ENCODE measurements around the gene CXXC4.

The CXXC4 gene

GRCh38 chr4:104486716-104487504 is 7.8 kb downstream of the CXXC4 start:
- TF ChIP-seq MYC (IDR thresholded peaks at IDR 0.05; ENCODE audit: low read depth, low read length): no peak
- no peak for TF ChIP-seq MAX (IDR thresholded peaks at IDR 0.05; ENCODE audit: low read depth, low read length)
- no peak for TF ChIP-seq POLR2A (IDR thresholded peaks at IDR 0.05; ENCODE audit: extremely low read depth, insufficient read length)
- no peak for TF ChIP-seq CTCF (IDR thresholded peaks at IDR 0.05; ENCODE audit: low read depth, low read length)
- DNase-seq (ENCODE audit: low read depth): no peak
- no peak overlapping the region for H3K4me3 ChIP-seq (ENCODE audit: low read depth, low read length)

- no peak for TF ChIP-seq CTCF (IDR thresholded peaks at IDR 0.05; ENCODE audit: low read depth, low read length)
- TF ChIP-seq POLR2A (IDR thresholded peaks at IDR 0.05; ENCODE audit: extremely low read depth, insufficient read length): no peak
- TF ChIP-seq MAX (IDR thresholded peaks at IDR 0.05; ENCODE audit: low read depth, low read length): no peak
- no peak for TF ChIP-seq MYC (IDR thresholded peaks at IDR 0.05; ENCODE audit: low read depth, low read length)
- no peak for DNase-seq (ENCODE audit: low read depth)
- no peak overlapping the region for H3K4me3 ChIP-seq (ENCODE audit: low read depth, low read length)
Measured at GRCh38 chr4:104475652-104476051, 19.0 kb downstream of the CXXC4 start.

- TF ChIP-seq CTCF (IDR thresholded peaks at IDR 0.05; ENCODE audit: low read depth, low read length): no peak
- no peak for TF ChIP-seq POLR2A (IDR thresholded peaks at IDR 0.05; ENCODE audit: extremely low read depth, insufficient read length)
- TF ChIP-seq MAX (IDR thresholded peaks at IDR 0.05; ENCODE audit: low read depth, low read length): no peak
- TF ChIP-seq MYC (IDR thresholded peaks at IDR 0.05; ENCODE audit: low read depth, low read length): no peak
- DNase-seq (ENCODE audit: low read depth): no peak
- H3K4me3 ChIP-seq (ENCODE audit: low read depth, low read length): no peak overlapping the region
Measured at GRCh38 chr4:104472766-104473165, 21.9 kb downstream of the CXXC4 start.

- DNase-seq (ENCODE audit: low read depth): no peak
- TF ChIP-seq MYC (IDR thresholded peaks at IDR 0.05; ENCODE audit: low read depth, low read length) (no peak), CTCF (IDR thresholded peaks at IDR 0.05; ENCODE audit: low read depth, low read length) (no peak), POLR2A (IDR thresholded peaks at IDR 0.05; ENCODE audit: extremely low read depth, insufficient read length) (no peak), MAX (IDR thresholded peaks at IDR 0.05; ENCODE audit: low read depth, low read length) (no peak)
- H3K4me3 ChIP-seq (ENCODE audit: low read depth, low read length): no peak overlapping the region
Measured at GRCh38 chr4:104470770-104471169, 23.9 kb downstream of the CXXC4 start.

GRCh38 chr4:104469794-104470193 is 24.9 kb downstream of the CXXC4 start:
- TF ChIP-seq CTCF (IDR thresholded peaks at IDR 0.05; ENCODE audit: low read depth, low read length): no peak
- TF ChIP-seq MYC (IDR thresholded peaks at IDR 0.05; ENCODE audit: low read depth, low read length): no peak
- TF ChIP-seq MAX (IDR thresholded peaks at IDR 0.05; ENCODE audit: low read depth, low read length): no peak
- TF ChIP-seq POLR2A (IDR thresholded peaks at IDR 0.05; ENCODE audit: extremely low read depth, insufficient read length): no peak
- no peak overlapping the region for H3K4me3 ChIP-seq (ENCODE audit: low read depth, low read length)
- no peak for DNase-seq (ENCODE audit: low read depth)

Data from NB4 (cell line).